Measurements from ENCODE around the gene NEK11. TPM values are rescaled to one million over a fixed set of nuclear protein-coding genes. Genes with fewer than 3 reads are reported as not detected.

Gene NEK11
- total RNA-seq, 4 donors from 2014 or later, result 2.3 to 25.2 (median 8.4) TPM

DNA sequence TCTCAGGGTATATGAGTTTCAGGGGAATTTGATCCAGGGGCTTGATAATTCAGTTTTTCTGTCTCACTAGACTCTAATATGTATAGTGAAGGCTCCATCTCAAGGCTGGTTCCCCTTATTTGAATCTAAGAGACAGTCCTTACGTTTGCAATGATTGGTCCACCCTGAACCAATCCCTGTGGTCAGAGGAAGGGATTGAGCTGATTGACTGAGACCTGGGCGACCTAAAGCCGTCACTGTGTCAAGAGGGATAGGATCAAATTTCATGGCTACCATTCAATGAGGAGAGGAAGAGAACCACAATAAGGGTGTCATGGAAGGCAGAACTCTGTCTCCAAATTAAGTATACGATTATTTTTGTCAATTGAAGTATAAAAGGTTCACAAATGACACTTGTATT lies 371.2 kb downstream of the NEK11 start:
- intact Hi-C loops (cut with DNase I; ENCODE audit: low total_unique reads), result no loop called here
- DNase-seq, result no peak
- no peaks in the 10 kb centered on the region for H3K4me1 ChIP-seq
- no peaks in the 10 kb centered on the region for H3K36me3 ChIP-seq
- no peak overlapping the region for H3K27ac ChIP-seq
- H3K4me3 ChIP-seq, result no peak overlapping the region
- H3K27me3 ChIP-seq, result no peaks in the 10 kb centered on the region
- no peak for TF ChIP-seq POLR2A (IDR thresholded peaks at IDR 0.05)
- TF ChIP-seq, protein P1, sequence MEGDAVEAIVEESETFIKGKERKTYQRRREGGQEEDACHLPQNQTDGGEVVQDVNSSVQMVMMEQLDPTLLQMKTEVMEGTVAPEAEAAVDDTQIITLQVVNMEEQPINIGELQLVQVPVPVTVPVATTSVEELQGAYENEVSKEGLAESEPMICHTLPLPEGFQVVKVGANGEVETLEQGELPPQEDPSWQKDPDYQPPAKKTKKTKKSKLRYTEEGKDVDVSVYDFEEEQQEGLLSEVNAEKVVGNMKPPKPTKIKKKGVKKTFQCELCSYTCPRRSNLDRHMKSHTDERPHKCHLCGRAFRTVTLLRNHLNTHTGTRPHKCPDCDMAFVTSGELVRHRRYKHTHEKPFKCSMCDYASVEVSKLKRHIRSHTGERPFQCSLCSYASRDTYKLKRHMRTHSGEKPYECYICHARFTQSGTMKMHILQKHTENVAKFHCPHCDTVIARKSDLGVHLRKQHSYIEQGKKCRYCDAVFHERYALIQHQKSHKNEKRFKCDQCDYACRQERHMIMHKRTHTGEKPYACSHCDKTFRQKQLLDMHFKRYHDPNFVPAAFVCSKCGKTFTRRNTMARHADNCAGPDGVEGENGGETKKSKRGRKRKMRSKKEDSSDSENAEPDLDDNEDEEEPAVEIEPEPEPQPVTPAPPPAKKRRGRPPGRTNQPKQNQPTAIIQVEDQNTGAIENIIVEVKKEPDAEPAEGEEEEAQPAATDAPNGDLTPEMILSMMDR (IDR thresholded peaks at IDR 0.05), result no peak
- no peaks in the 10 kb centered on the region for H3K9me3 ChIP-seq

Small RNA genes lying within 50 kb of the gene (small RNA-seq; reads per million reads assigned to genes)
- not detected for gene RNU6-726P

Other genes with a start within 250 kb of the NEK11 start
- 100 to 1,000 TPM in 2 of 4 donors, 10 to 100 TPM in 2; 33.2 to 176 (median 84.7) TPM for gene ATP2C1, start 132.8 kb upstream of the NEK11 start, total RNA-seq
- 10 to 100 TPM in 2 of 4 donors, 1 to 10 TPM in 2; 1.8 to 14.9 (median 10.9) TPM for gene ASTE1, start 52 bp upstream of the NEK11 start, total RNA-seq

Measured in uterus (tissue), 4 donors.